Immature natural killer cell (primary cell): ENCODE data around the gene NLRP2B. TPM values are rescaled to one million over a fixed set of nuclear protein-coding genes. Genes with fewer than 3 reads are reported as not detected.
"Not testable (repeated sequence)": the region's sequence is repeated elsewhere in the genome, so short reads cannot be mapped to it uniquely, and the experiment has no call there.

Source experiments
- DNase-seq, 3 donors: peaks; one replicate each; pipeline ENCODE4 v3.0.0; 2022; ENCODE audit warnings: mixed read lengths in 1 of 3
- H3K27ac Mint-ChIP-seq, 6 donors: one replicate each; pipeline ENCODE4 v1.8.0; 2020; ENCODE audit warnings: mixed read lengths in 6 of 6, mild to moderate bottlenecking in 5 of 6, inconsistent platforms in 4 of 6, moderate library complexity in 3 of 6
- H3K27me3 Mint-ChIP-seq, 3 donors: one replicate each; pipeline ENCODE4 v1.8.0; 2020 to 2021; ENCODE audit warnings: low read depth in 3 of 3, mild to moderate bottlenecking in 3 of 3, mixed read lengths in 3 of 3, moderate library complexity in 3 of 3, inconsistent platforms in 1 of 3
- H3K36me3 Mint-ChIP-seq, 3 donors: one replicate each; pipeline ENCODE4 v1.8.0; 2020; ENCODE audit warnings: mixed read lengths in 3 of 3, inconsistent platforms in 2 of 3, mild to moderate bottlenecking in 2 of 3
- H3K4me1 Mint-ChIP-seq, 2 donors: one replicate each; pipeline ENCODE4 v1.8.0; 2020; ENCODE audit warnings: inconsistent platforms in 2 of 2, mild to moderate bottlenecking in 2 of 2, mixed read lengths in 2 of 2, moderate library complexity in 1 of 2
- H3K4me3 Mint-ChIP-seq, 5 donors: one replicate each; pipeline ENCODE4 v1.8.0; 2020; ENCODE audit warnings: mild to moderate bottlenecking in 5 of 5, mixed read lengths in 5 of 5, inconsistent platforms in 3 of 5, moderate library complexity in 3 of 5
- H3K9me3 Mint-ChIP-seq, 6 donors: one replicate each; pipeline ENCODE4 v1.8.0; 2020; ENCODE audit warnings: mild to moderate bottlenecking in 6 of 6, mixed read lengths in 6 of 6, inconsistent platforms in 4 of 6, moderate library complexity in 3 of 6
- polyA plus RNA-seq, 3 donors: library from polyadenylated mRNA; unstranded; fragments of 300-500 nt; fragmentation: Illumina TruSeq; gene quantifications; one replicate each; pipeline ENCODE4 v1.2.3, GENCODE V29; 2021

NLRP2B gene
- not detected for polyA plus RNA-seq

- peaks cover 0 to 4% (median 2%) of the 10 kb centered on the region in 6 donors for H3K9me3 Mint-ChIP-seq
- no peak within 1 kb of the TSS for H3K4me3 Mint-ChIP-seq
- H3K4me1 Mint-ChIP-seq, result no peaks in the 10 kb centered on the region
- no peak for DNase-seq
- H3K27me3 Mint-ChIP-seq, result peaks cover 0 to 5% (median 3%) of the 10 kb centered on the region in 3 donors
- H3K36me3 Mint-ChIP-seq, result no peaks in the 10 kb centered on the region
- H3K27ac Mint-ChIP-seq, result no peak within 1 kb of the TSS
Observed at GRCh38 chrX:57680160-57680559, at the start of gene NLRP2B. NLRP2B (minus strand) TSS chrX:57680260.

GRCh38 chrX:57725995-57726394 is 45.9 kb upstream of the NLRP2B start:
- H3K27ac Mint-ChIP-seq, H3K4me1 Mint-ChIP-seq, H3K27me3 Mint-ChIP-seq, H3K36me3 Mint-ChIP-seq, DNase-seq, H3K4me3 Mint-ChIP-seq: not testable (repeated sequence)
- peaks cover 0 to 13% (median under 1%) of the 10 kb centered on the region in 6 donors for H3K9me3 Mint-ChIP-seq

- no peak for DNase-seq
- Mint-ChIP-seq H3K4me3 (no peak overlapping the region), H3K4me1 (no peaks in the 10 kb centered on the region), H3K27me3 (peaks cover 0 to 9% (median 3%) of the 10 kb centered on the region in 3 donors), H3K9me3 (peaks cover 0 to 5% (median 3%) of the 10 kb centered on the region in 6 donors), H3K36me3 (no peaks in the 10 kb centered on the region), H3K27ac (no peak overlapping the region)
Observed at GRCh38 chrX:57681341-57681740, 1.3 kb upstream of the NLRP2B start.

- H3K36me3 Mint-ChIP-seq, result no peaks in the 10 kb centered on the region
- H3K27me3 Mint-ChIP-seq, result peaks cover 0 to 6% (median 3%) of the 10 kb centered on the region in 3 donors
- peaks cover 2 to 9% (median 4%) of the 10 kb centered on the region in 6 donors for H3K9me3 Mint-ChIP-seq
- no peak overlapping the region for H3K4me3 Mint-ChIP-seq
- no peaks in the 10 kb centered on the region for H3K4me1 Mint-ChIP-seq
- no peak for DNase-seq
- no peak overlapping the region for H3K27ac Mint-ChIP-seq
Observed at GRCh38 chrX:57678686-57679428, 1.2 kb downstream of the NLRP2B start.

- Mint-ChIP-seq H3K36me3 (no peaks in the 10 kb centered on the region), H3K4me3 (no peak overlapping the region), H3K4me1 (no peaks in the 10 kb centered on the region), H3K27ac (peak overlapping the region in 1 of 6 donors; percentile 14), H3K27me3 (peaks cover 0 to 8% (median 3%) of the 10 kb centered on the region in 3 donors), H3K9me3 (peaks cover 2 to 13% (median 7%) of the 10 kb centered on the region in 6 donors)
- DNase-seq, result no peak
Observed at GRCh38 chrX:57677132-57677858, 2.8 kb downstream of the NLRP2B start.

- H3K27me3 Mint-ChIP-seq, result peaks cover 0 to 8% (median 1%) of the 10 kb centered on the region in 3 donors
- H3K27ac Mint-ChIP-seq, result no peak overlapping the region
- H3K36me3 Mint-ChIP-seq, result no peaks in the 10 kb centered on the region
- H3K9me3 Mint-ChIP-seq, result peaks cover 2 to 13% (median 7%) of the 10 kb centered on the region in 6 donors
- no peak overlapping the region for H3K4me3 Mint-ChIP-seq
- DNase-seq, result no peak
- no peaks in the 10 kb centered on the region for H3K4me1 Mint-ChIP-seq
Observed at GRCh38 chrX:57675320-57675719, 4.7 kb downstream of the NLRP2B start.

- no peaks in the 10 kb centered on the region for H3K4me1 Mint-ChIP-seq
- peaks cover 0 to 6% (median 1%) of the 10 kb centered on the region in 3 donors for H3K27me3 Mint-ChIP-seq
- H3K9me3 Mint-ChIP-seq, result peaks cover 2 to 13% (median 7%) of the 10 kb centered on the region in 6 donors
- H3K36me3 Mint-ChIP-seq, result no peaks in the 10 kb centered on the region
- DNase-seq, result no peak
- H3K4me3 Mint-ChIP-seq, result no peak overlapping the region
- no peak overlapping the region for H3K27ac Mint-ChIP-seq
Observed at GRCh38 chrX:57674861-57675260, 5.2 kb downstream of the NLRP2B start.

GRCh38 chrX:57669961-57670360 is 10.1 kb downstream of the NLRP2B start:
- Mint-ChIP-seq H3K36me3 (no peaks in the 10 kb centered on the region), H3K9me3 (peaks cover 0 to 12% (median 6%) of the 10 kb centered on the region in 6 donors), H3K4me3 (no peak overlapping the region), H3K4me1 (no peaks in the 10 kb centered on the region), H3K27me3 (peaks cover 0 to 3% (median 0%) of the 10 kb centered on the region in 3 donors), H3K27ac (no peak overlapping the region)
- no peak for DNase-seq

GRCh38 chrX:57667010-57667409 is 13.1 kb downstream of the NLRP2B start:
- Mint-ChIP-seq H3K27ac (no peak overlapping the region), H3K27me3 (peaks cover 0 to 4% (median 0%) of the 10 kb centered on the region in 3 donors), H3K4me3 (no peak overlapping the region), H3K36me3 (no peaks in the 10 kb centered on the region), H3K4me1 (no peaks in the 10 kb centered on the region), H3K9me3 (peaks cover 0 to 2% (median 0%) of the 10 kb centered on the region in 6 donors)
- no peak for DNase-seq

- Mint-ChIP-seq H3K4me1 (no peaks in the 10 kb centered on the region), H3K4me3 (no peak overlapping the region), H3K27ac (no peak overlapping the region), H3K27me3 (peaks cover 0 to 7% (median 0%) of the 10 kb centered on the region in 3 donors), H3K9me3 (peaks cover 0 to 27% (median 7%) of the 10 kb centered on the region in 6 donors), H3K36me3 (no peaks in the 10 kb centered on the region)
- no peak for DNase-seq
Observed at GRCh38 chrX:57655065-57655464, 25.0 kb downstream of the NLRP2B start.

GRCh38 chrX:57652705-57653104 is 27.4 kb downstream of the NLRP2B start:
- no peak overlapping the region for H3K4me3 Mint-ChIP-seq
- no peaks in the 10 kb centered on the region for H3K4me1 Mint-ChIP-seq
- peaks cover 0 to 27% (median 7%) of the 10 kb centered on the region in 6 donors for H3K9me3 Mint-ChIP-seq
- H3K27ac Mint-ChIP-seq, result no peak overlapping the region
- peaks cover 0 to 5% (median 0%) of the 10 kb centered on the region in 3 donors for H3K27me3 Mint-ChIP-seq
- DNase-seq, result no peak
- H3K36me3 Mint-ChIP-seq, result no peaks in the 10 kb centered on the region

GRCh38 chrX:57651169-57651919 is 28.7 kb downstream of the NLRP2B start:
- Mint-ChIP-seq H3K4me1 (no peaks in the 10 kb centered on the region), H3K36me3 (no peaks in the 10 kb centered on the region), H3K27me3 (no peaks in the 10 kb centered on the region), H3K27ac (no peak overlapping the region), H3K4me3 (no peak overlapping the region), H3K9me3 (peaks cover 0 to 25% (median 6%) of the 10 kb centered on the region in 6 donors)
- no peak for DNase-seq

- peaks cover 0 to 2% (median 0%) of the 10 kb centered on the region in 3 donors for H3K27me3 Mint-ChIP-seq
- DNase-seq, result no peak
- H3K36me3 Mint-ChIP-seq, result no peaks in the 10 kb centered on the region
- H3K27ac Mint-ChIP-seq, result no peak overlapping the region
- H3K4me1 Mint-ChIP-seq, result no peaks in the 10 kb centered on the region
- peaks cover 0 to 3% (median under 1%) of the 10 kb centered on the region in 6 donors for H3K9me3 Mint-ChIP-seq
- H3K4me3 Mint-ChIP-seq, result no peak overlapping the region
Observed at GRCh38 chrX:57647020-57647419, 33.0 kb downstream of the NLRP2B start.
